HCT116 (cell line): ENCODE data around the gene ASCL2. TPM values are rescaled to one million over a fixed set of nuclear protein-coding genes. Genes with fewer than 3 reads are reported as not detected.

Source experiments
- ATAC-seq: fragments of 200-7000 bp; cut with Tn5 transposase; 2 replicates; pipeline ENCODE4 v1.9.1; 2020; ENCODE audit warnings: mild to moderate bottlenecking, moderate library complexity
- BruUV-seq: library from RNA; stranded (reverse); fragments of 400-500 nt; replicated peaks from 2 replicates; lab custom pipeline; 2021; lab: Mats Ljungman, UMichigan
- CTCF ChIA-PET: fragments of 300-600 bp; sonication (Branson Sonifier 250); formaldehyde crosslinking; loops from one replicate; lab custom pipeline; 2021; ENCODE audit warnings: antibody characterized with exemption; lab: Charles Lee
- POLR2A ChIA-PET: fragments of 300-600, 350-600 bp; sonication (Branson Sonifier 250); formaldehyde crosslinking; loops from one replicate; lab custom pipeline; 2021; ENCODE audit warnings: antibody characterized with exemption; lab: Charles Lee
- RAD21 ChIA-PET, 2 experiments: fragments of 300-600 bp; sonication (Branson Sonifier 250); formaldehyde crosslinking; loops; one replicate each; lab custom pipeline; 2023; ENCODE audit warnings: low total read pairs in 2 of 2; ENCODE audit not compliant: uncharacterized antibody in 2 of 2, unreplicated experiment in 2 of 2, low non-redundant PET in 1 of 2; lab: Charles Lee
- DNase-seq: peaks from one replicate; pipeline ENCODE4 v3.0.0-alpha.2; 2010; ENCODE audit warnings: low read depth, low spot score
- H2AFZ ChIP-seq: fragments of 200-600 bp; shearing (Covaris generic), sonication (generic); 2 replicates; pipeline ENCODE4 v1.6.1; 2017; ENCODE audit warnings: low read depth, mixed run types, mixed read lengths, antibody characterized with exemption, low read length; ENCODE audit not compliant: poor library complexity, severe bottlenecking
- H3K27ac ChIP-seq: 2 replicates; pipeline ENCODE4 v1.5.1; 2012; ENCODE audit warnings: low read depth, low read length
- H3K27me3 ChIP-seq: fragments of 200-600 bp; sonication (generic); 2 replicates; pipeline ENCODE4 v1.6.1; 2016; ENCODE audit warnings: mixed run types, low read length, mixed read lengths; ENCODE audit not compliant: insufficient read depth
- H3K36me3 ChIP-seq, 2 experiments: fragments of 200-500 bp in 1 of 2; fragments of 200-600 bp in 1 of 2; sonication (Bioruptor generic) in 1 of 2; sonication (generic) in 1 of 2; 2 replicates each; pipeline versions ENCODE4 v1.5.1 to v1.6.1; 2014 to 2016; ENCODE audit warnings: low read length in 2 of 2, inconsistent platforms in 1 of 2, mixed read lengths in 1 of 2, mixed run types in 1 of 2; ENCODE audit not compliant: insufficient read depth in 2 of 2, control insufficient read depth in 1 of 2
- H3K4me1 ChIP-seq, 2 experiments: fragments of 200-600 bp in 1 of 2; sonication (generic) in 1 of 2; 2 replicates each; pipeline versions ENCODE4 v1.5.1 to v1.6.1; 2012 to 2017; ENCODE audit warnings: low read length in 2 of 2, inconsistent platforms in 1 of 2, mild to moderate bottlenecking in 1 of 2, mixed read lengths in 1 of 2, mixed run types in 1 of 2, moderate library complexity in 1 of 2; ENCODE audit not compliant: insufficient read depth in 2 of 2, control insufficient read depth in 1 of 2
- H3K4me2 ChIP-seq: fragments of 200-600 bp; sonication (generic); 2 replicates; pipeline ENCODE4 v1.6.1; 2017; ENCODE audit warnings: mixed run types, low read length, mixed read lengths
- H3K4me3 ChIP-seq, 2 experiments: fragments of 200-600 bp in 1 of 2; sonication (generic) in 1 of 2; replicated peaks in 1 of 2; 2 replicates each; pipeline ENCODE4 v1.5.1; 2011 to 2016; ENCODE audit warnings: low read length in 2 of 2, control low read depth in 1 of 2, low read depth in 1 of 2, mild to moderate bottlenecking in 1 of 2, mixed read lengths in 1 of 2, mixed run types in 1 of 2
- H3K79me2 ChIP-seq: fragments of 200-600 bp; sonication (generic); 2 replicates; pipeline ENCODE4 v1.6.1; 2017; ENCODE audit warnings: mild to moderate bottlenecking, mixed run types, low read length, moderate library complexity, mixed read lengths; ENCODE audit not compliant: insufficient read depth
- H3K9ac ChIP-seq: fragments of 200-600 bp; sonication (generic); 2 replicates; pipeline ENCODE4 v1.6.1; 2016; ENCODE audit warnings: low read length, mixed read lengths
- H3K9me2 ChIP-seq: fragments of 200-600 bp; sonication (generic), shearing (Covaris generic); 2 replicates; pipeline ENCODE4 v1.6.1; 2017; ENCODE audit warnings: mixed run types, mild to moderate bottlenecking, moderate library complexity; ENCODE audit not compliant: insufficient read depth
- H3K9me3 ChIP-seq, 2 experiments: fragments of 200-500 bp in 1 of 2; fragments of 200-600 bp in 1 of 2; sonication (Bioruptor generic) in 1 of 2; sonication (generic) in 1 of 2; 2 replicates each; pipeline ENCODE4 v1.6.1; 2014 to 2017; ENCODE audit warnings: low read length in 2 of 2, mixed read lengths in 2 of 2, inconsistent platforms in 1 of 2, low read depth in 1 of 2, mild to moderate bottlenecking in 1 of 2, mixed run types in 1 of 2, moderate library complexity in 1 of 2; ENCODE audit not compliant: control insufficient read depth in 1 of 2, insufficient read depth in 1 of 2
- H4K20me1 ChIP-seq: fragments of 200-600 bp; sonication (generic), shearing (Covaris generic); 2 replicates; pipeline ENCODE4 v1.6.1; 2017; ENCODE audit warnings: mixed run types, mild to moderate bottlenecking, moderate library complexity; ENCODE audit not compliant: insufficient read depth
- CBX3 ChIP-seq: IDR thresholded peaks from 2 replicates; pipeline ENCODE4 v1.6.1; 2012; ENCODE audit warnings: low read depth
- ELF1 ChIP-seq: IDR thresholded peaks from 2 replicates; pipeline ENCODE4 v1.6.1; 2012; ENCODE audit warnings: low read depth, borderline replicate concordance
- EZH2 ChIP-seq: fragments of 200-600 bp; sonication (generic); IDR thresholded peaks from 2 replicates; pipeline ENCODE4 v1.6.1; 2017; ENCODE audit warnings: antibody characterized with exemption, mixed run types
- EZH2phosphoT487 ChIP-seq: fragments of 200-600 bp; IDR thresholded peaks from 2 replicates; pipeline ENCODE4 v1.6.1; 2018; ENCODE audit warnings: antibody characterized with exemption, borderline replicate concordance
- FOSL1 ChIP-seq: IDR thresholded peaks from 2 replicates; pipeline ENCODE4 v1.6.1; 2012; ENCODE audit warnings: low read depth
- JUND ChIP-seq: IDR thresholded peaks from 2 replicates; pipeline ENCODE4 v1.6.1; 2012
- POLR2A ChIP-seq: IDR thresholded peaks from 2 replicates; pipeline ENCODE4 v1.7.0; 2011; ENCODE audit warnings: borderline replicate concordance; ENCODE audit not compliant: insufficient read depth, insufficient read length; ENCODE audit errors: extremely low read depth
- RAD21 ChIP-seq: IDR thresholded peaks from 2 replicates; pipeline ENCODE4 v1.6.1; 2012; ENCODE audit warnings: low read depth, mild to moderate bottlenecking
- SIN3A ChIP-seq: IDR thresholded peaks from 2 replicates; pipeline ENCODE4 v1.6.1; 2012; ENCODE audit warnings: low read depth
- SP1 ChIP-seq: IDR thresholded peaks from 2 replicates; pipeline ENCODE4 v1.6.1; 2012; ENCODE audit warnings: low read depth
- TCF7L2 ChIP-seq: IDR thresholded peaks from 2 replicates; pipeline ENCODE4 v1.7.0; 2011; ENCODE audit warnings: borderline replicate concordance, inconsistent platforms; ENCODE audit not compliant: insufficient read depth, insufficient read length; ENCODE audit errors: extremely low read depth
- YY1 ChIP-seq: IDR thresholded peaks from 2 replicates; pipeline ENCODE4 v1.6.1; 2011; ENCODE audit warnings: low read length, low read depth, moderate library complexity, mild to moderate bottlenecking; ENCODE audit not compliant: insufficient replicate concordance; ENCODE audit errors: extremely low read depth
- ZFX ChIP-seq: fragments of 450-650 bp; IDR thresholded peaks from 2 replicates; pipeline ENCODE4 v1.6.1; 2017
- intact Hi-C: fragments of 100-400 bp; cut with micrococcal nuclease; formaldehyde crosslinking; loops from 2 replicates; pipeline ENCODE4 v1.10.0; 2022
- total RNA-seq: library from RNA; stranded (reverse); gene quantifications from one replicate; pipeline ENCODE4 v1.2.1, GENCODE V29; 2021; ENCODE audit not compliant: unreplicated experiment
- TF ChIP-seq, protein P1 (sequence below), 3 experiments: fragments of 200-600 bp in 1 of 3; sonication (generic) in 1 of 3; IDR thresholded peaks in 2 of 3; conservative IDR thresholded peaks in 1 of 3; 2 replicates each; pipeline ENCODE4 v1.5.1; 2012 to 2017; ENCODE audit warnings: low read depth in 2 of 3, low read length in 2 of 3, antibody characterized with exemption in 1 of 3, borderline replicate concordance in 1 of 3, control low read depth in 1 of 3, mild to moderate bottlenecking in 1 of 3, mixed read lengths in 1 of 3, mixed run types in 1 of 3, moderate library complexity in 1 of 3; ENCODE audit not compliant: insufficient read depth in 1 of 3
- TF ChIP-seq, protein P2 (sequence below): IDR thresholded peaks from 2 replicates; pipeline ENCODE4 v1.6.1; 2012
- TF ChIP-seq, protein P3 (sequence below): IDR thresholded peaks from 2 replicates; pipeline ENCODE4 v1.6.1; 2011; ENCODE audit warnings: mild to moderate bottlenecking, low read length, moderate library complexity; ENCODE audit not compliant: insufficient replicate concordance; ENCODE audit errors: extremely low read depth
- TF ChIP-seq, protein P4 (sequence below): IDR thresholded peaks from 2 replicates; pipeline ENCODE4 v1.6.1; 2012

Gene ASCL2
- total RNA-seq, 1 experiment from 2014 or later: not detected

DNA sequence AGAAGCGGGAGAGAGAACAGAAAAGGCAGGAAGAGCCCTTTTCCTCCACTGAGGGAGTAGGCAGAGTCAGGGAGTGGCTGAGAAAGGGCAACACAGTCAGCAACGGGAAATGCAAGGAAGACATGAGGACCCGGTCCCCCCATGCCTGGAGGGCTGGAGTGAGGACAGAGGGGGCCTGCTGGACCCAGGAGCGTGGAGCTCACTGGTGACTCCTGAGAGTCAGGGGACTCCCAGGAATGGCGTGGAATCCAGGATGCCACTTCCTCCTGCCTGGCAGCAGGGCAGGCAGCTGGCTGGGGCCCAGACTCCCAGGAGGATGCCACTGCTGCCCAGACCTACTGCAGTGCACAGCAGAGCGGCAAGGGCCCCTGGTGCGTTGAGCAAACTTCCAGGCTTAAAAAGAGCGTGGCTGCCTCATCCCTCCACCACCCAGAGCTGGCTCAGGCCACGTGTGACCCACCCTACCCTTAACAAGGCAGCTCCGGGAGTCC is 20.0 kb upstream of the ASCL2 start:
- H4K20me1 ChIP-seq: no peaks in the 10 kb centered on the region
- no peaks in the 10 kb centered on the region for H3K4me1 ChIP-seq
- H3K27me3 ChIP-seq: peaks cover 12% of the 10 kb centered on the region; the same call in 1 of the 2 replicates
- BruUV-seq: no TSS peak
- POLR2A ChIA-PET: no interaction called here
- intact Hi-C loops: no loop called here
- no peaks in the 10 kb centered on the region for H3K9me2 ChIP-seq
- H3K4me2 ChIP-seq: no peak overlapping the region
- H3K9ac ChIP-seq: no peak overlapping the region
- no peaks in the 10 kb centered on the region for H3K79me2 ChIP-seq
- RAD21 ChIA-PET: no interaction called here
- DNase-seq (no peak), ATAC-seq (peak; percentile 38)
- TF ChIP-seq, protein P1, sequence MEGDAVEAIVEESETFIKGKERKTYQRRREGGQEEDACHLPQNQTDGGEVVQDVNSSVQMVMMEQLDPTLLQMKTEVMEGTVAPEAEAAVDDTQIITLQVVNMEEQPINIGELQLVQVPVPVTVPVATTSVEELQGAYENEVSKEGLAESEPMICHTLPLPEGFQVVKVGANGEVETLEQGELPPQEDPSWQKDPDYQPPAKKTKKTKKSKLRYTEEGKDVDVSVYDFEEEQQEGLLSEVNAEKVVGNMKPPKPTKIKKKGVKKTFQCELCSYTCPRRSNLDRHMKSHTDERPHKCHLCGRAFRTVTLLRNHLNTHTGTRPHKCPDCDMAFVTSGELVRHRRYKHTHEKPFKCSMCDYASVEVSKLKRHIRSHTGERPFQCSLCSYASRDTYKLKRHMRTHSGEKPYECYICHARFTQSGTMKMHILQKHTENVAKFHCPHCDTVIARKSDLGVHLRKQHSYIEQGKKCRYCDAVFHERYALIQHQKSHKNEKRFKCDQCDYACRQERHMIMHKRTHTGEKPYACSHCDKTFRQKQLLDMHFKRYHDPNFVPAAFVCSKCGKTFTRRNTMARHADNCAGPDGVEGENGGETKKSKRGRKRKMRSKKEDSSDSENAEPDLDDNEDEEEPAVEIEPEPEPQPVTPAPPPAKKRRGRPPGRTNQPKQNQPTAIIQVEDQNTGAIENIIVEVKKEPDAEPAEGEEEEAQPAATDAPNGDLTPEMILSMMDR (IDR thresholded peaks at IDR 0.05 in 2 of 3, conservative IDR thresholded peaks at IDR 0.05 in 1 of 3; ENCODE audit: borderline replicate concordance in 1 of 3, insufficient read depth in 1 of 3, low read depth in 2 of 3, low read length in 2 of 3): no peak
- TF ChIP-seq RAD21 (no peak), JUND (no peak), FOSL1 (no peak), ZFX (no peak), CBX3 (no peak), EZH2 (no peak), TCF7L2 (no peak), SP1 (no peak), EZH2phosphoT487 (no peak), ELF1 (no peak), POLR2A (no peak), SIN3A (no peak), YY1 (no peak)
- TF ChIP-seq, protein P2, sequence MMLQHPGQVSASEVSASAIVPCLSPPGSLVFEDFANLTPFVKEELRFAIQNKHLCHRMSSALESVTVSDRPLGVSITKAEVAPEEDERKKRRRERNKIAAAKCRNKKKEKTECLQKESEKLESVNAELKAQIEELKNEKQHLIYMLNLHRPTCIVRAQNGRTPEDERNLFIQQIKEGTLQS: no peak
- TF ChIP-seq, protein P3, sequence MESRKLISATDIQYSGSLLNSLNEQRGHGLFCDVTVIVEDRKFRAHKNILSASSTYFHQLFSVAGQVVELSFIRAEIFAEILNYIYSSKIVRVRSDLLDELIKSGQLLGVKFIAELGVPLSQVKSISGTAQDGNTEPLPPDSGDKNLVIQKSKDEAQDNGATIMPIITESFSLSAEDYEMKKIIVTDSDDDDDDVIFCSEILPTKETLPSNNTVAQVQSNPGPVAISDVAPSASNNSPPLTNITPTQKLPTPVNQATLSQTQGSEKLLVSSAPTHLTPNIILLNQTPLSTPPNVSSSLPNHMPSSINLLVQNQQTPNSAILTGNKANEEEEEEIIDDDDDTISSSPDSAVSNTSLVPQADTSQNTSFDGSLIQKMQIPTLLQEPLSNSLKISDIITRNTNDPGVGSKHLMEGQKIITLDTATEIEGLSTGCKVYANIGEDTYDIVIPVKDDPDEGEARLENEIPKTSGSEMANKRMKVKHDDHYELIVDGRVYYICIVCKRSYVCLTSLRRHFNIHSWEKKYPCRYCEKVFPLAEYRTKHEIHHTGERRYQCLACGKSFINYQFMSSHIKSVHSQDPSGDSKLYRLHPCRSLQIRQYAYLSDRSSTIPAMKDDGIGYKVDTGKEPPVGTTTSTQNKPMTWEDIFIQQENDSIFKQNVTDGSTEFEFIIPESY: no peak
- TF ChIP-seq, protein P4, sequence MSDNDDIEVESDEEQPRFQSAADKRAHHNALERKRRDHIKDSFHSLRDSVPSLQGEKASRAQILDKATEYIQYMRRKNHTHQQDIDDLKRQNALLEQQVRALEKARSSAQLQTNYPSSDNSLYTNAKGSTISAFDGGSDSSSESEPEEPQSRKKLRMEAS: no peak
- H2AFZ ChIP-seq: no peak overlapping the region
- no peak overlapping the region for H3K27ac ChIP-seq
- CTCF ChIA-PET: no interaction called here
- H3K9me3 ChIP-seq: no peaks in the 10 kb centered on the region
- H3K36me3 ChIP-seq: no peaks in the 10 kb centered on the region
- no peak overlapping the region for H3K4me3 ChIP-seq
